KMS-11 (cell line): Measurements from ENCODE around the gene CMC2.

Source experiments
- H2AFZ ChIP-seq: fragments of 200-600 bp; sonication (generic); 2 replicates; pipeline ENCODE4 v1.6.1; 2016; ENCODE audit warnings: antibody characterized with exemption, mixed run types, low read depth
- H3K27ac ChIP-seq: fragments of 200-600 bp; sonication (generic); 2 replicates; pipeline ENCODE4 v1.6.1; 2016; ENCODE audit warnings: mild to moderate bottlenecking, mixed run types
- H3K27me3 ChIP-seq: fragments of 200-600 bp; sonication (generic); 2 replicates; pipeline ENCODE4 v1.6.1; 2017; ENCODE audit warnings: mild to moderate bottlenecking, low read depth, mixed run types, moderate library complexity; ENCODE audit not compliant: insufficient read depth
- H3K36me3 ChIP-seq: fragments of 200-600 bp; sonication (generic); 2 replicates; pipeline ENCODE4 v1.6.1; 2017; ENCODE audit warnings: mild to moderate bottlenecking, mixed run types; ENCODE audit not compliant: insufficient read depth
- H3K4me1 ChIP-seq: fragments of 200-600 bp; sonication (generic); 2 replicates; pipeline ENCODE4 v1.6.1; 2016; ENCODE audit warnings: mild to moderate bottlenecking, low read depth, mixed run types; ENCODE audit not compliant: poor library complexity, severe bottlenecking
- H3K4me2 ChIP-seq: fragments of 200-600 bp; sonication (generic); 2 replicates; pipeline ENCODE4 v1.7.0; 2016; ENCODE audit warnings: mild to moderate bottlenecking, mixed run types
- H3K4me3 ChIP-seq: fragments of 200-600 bp; sonication (generic); IDR thresholded peaks from 2 replicates; pipeline ENCODE4 v1.6.1; 2017; ENCODE audit warnings: low read depth, low read length, mixed read lengths; ENCODE audit not compliant: insufficient read depth
- H3K79me2 ChIP-seq: fragments of 200-600 bp; sonication (generic); 2 replicates; pipeline ENCODE4 v1.6.1; 2016; ENCODE audit warnings: low read depth, mixed run types; ENCODE audit not compliant: insufficient read depth
- H3K9ac ChIP-seq: fragments of 200-600 bp; sonication (generic); 2 replicates; pipeline ENCODE4 v1.6.1; 2016; ENCODE audit warnings: mild to moderate bottlenecking, mixed run types
- H4K20me1 ChIP-seq: fragments of 200-600 bp; sonication (generic); 2 replicates; pipeline ENCODE4 v1.6.1; 2016; ENCODE audit warnings: mild to moderate bottlenecking, mixed run types; ENCODE audit not compliant: insufficient read depth
- CTCF ChIP-seq: fragments of 200-600 bp; sonication (generic); conservative IDR thresholded peaks from 2 replicates; pipeline ENCODE4 v1.6.1; 2017; ENCODE audit warnings: low read depth, mild to moderate bottlenecking, antibody characterized with exemption, low read length, moderate library complexity, mixed read lengths

Gene CMC2

GRCh38 chr16:81014672-81015071, 8.0 kb upstream of the CMC2 start:
- TF ChIP-seq CTCF = no peak
- H3K27me3 ChIP-seq = no peaks in the 10 kb centered on the region
- peaks cover 24% of the 10 kb centered on the region; the same call in 1 of the 2 replicates for H3K36me3 ChIP-seq
- H3K9ac ChIP-seq = no peak overlapping the region
- no peak overlapping the region for H3K27ac ChIP-seq
- no peak overlapping the region for H3K4me2 ChIP-seq
- H3K4me1 ChIP-seq = no peaks in the 10 kb centered on the region
- no peak overlapping the region for H3K4me3 ChIP-seq
- H2AFZ ChIP-seq = no peak overlapping the region
- 0 out of 2 replicates have a peak, but pooled peaks cover 1% of the 10 kb centered on the region for H4K20me1 ChIP-seq
- peaks cover 20% of the 10 kb centered on the region for H3K79me2 ChIP-seq

- Histone ChIP-seq H3K27ac (no peak overlapping the region), H3K27me3 (no peaks in the 10 kb centered on the region), H3K9ac (no peak overlapping the region), H3K4me1 (peaks cover 5% of the 10 kb centered on the region), H3K36me3 (peaks cover 16% of the 10 kb centered on the region; the same call in 1 of the 2 replicates), H3K4me2 (no peak overlapping the region), H3K4me3 (no peak overlapping the region), H2AFZ (no peak overlapping the region), H3K79me2 (peaks cover 37% of the 10 kb centered on the region), H4K20me1 (0 out of 2 replicates have a peak, but pooled peaks cover 4% of the 10 kb centered on the region)
- TF ChIP-seq CTCF = no peak
Measured at GRCh38 chr16:81012974-81013373, 6.3 kb upstream of the CMC2 start.

GRCh38 chr16:81008505-81008789, 1.8 kb upstream of the CMC2 start:
- H3K9ac ChIP-seq = peak overlapping the region; percentile 91; the same call in 1 of the 2 replicates
- peaks cover 24% of the 10 kb centered on the region for H3K4me1 ChIP-seq
- H3K27ac ChIP-seq = no peak overlapping the region
- no peaks in the 10 kb centered on the region for H3K27me3 ChIP-seq
- peaks cover 73% of the 10 kb centered on the region for H3K79me2 ChIP-seq
- H3K4me2 ChIP-seq = peak overlapping the region; percentile 64
- no peaks in the 10 kb centered on the region; the same call in 1 of the 2 replicates for H3K36me3 ChIP-seq
- no peak overlapping the region for H2AFZ ChIP-seq
- peaks cover 8% of the 10 kb centered on the region; the same call in 1 of the 2 replicates for H4K20me1 ChIP-seq
- no peak for TF ChIP-seq CTCF
- no peak overlapping the region for H3K4me3 ChIP-seq

GRCh38 chr16:81006211-81006812, 373 bp downstream of the CMC2 start:
- Histone ChIP-seq H3K27ac (peak overlapping the region; percentile 95), H3K4me1 (peaks cover 32% of the 10 kb centered on the region), H3K4me3 (no peak overlapping the region), H3K4me2 (peak overlapping the region; percentile 81), H4K20me1 (peaks cover 8% of the 10 kb centered on the region; the same call in 1 of the 2 replicates), H3K36me3 (no peaks in the 10 kb centered on the region; the same call in 1 of the 2 replicates), H3K27me3 (no peaks in the 10 kb centered on the region), H3K79me2 (peaks cover 91% of the 10 kb centered on the region), H2AFZ (peak overlapping the region; percentile 84), H3K9ac (peak overlapping the region; percentile 91)
- no peak for TF ChIP-seq CTCF
